ENCODE data around the gene ZDHHC17.
"Not testable (repeated sequence)": the region's sequence is repeated elsewhere in the genome, so short reads cannot be mapped to it uniquely, and the experiment has no call there.

The ZDHHC17 gene

DNA sequence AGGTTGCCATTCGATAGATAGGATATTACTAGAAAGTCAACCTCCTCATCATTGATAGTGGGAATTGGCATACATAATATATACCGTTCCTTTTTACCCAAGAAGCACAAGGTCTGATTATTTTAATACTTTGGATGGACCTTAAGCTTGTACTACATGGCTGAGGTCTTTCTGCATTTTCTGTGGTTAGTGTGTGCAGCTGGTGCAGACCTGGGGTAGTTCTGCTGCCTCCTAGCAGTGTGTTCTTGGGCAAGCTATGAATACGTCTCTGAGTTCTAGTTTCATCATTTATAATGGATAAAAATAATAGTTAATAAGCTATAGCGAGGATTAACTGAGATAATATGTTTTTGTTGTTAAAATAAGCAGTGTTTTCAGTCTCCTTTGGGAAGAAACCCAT, 2.2 kb downstream of the ZDHHC17 start:
- no peak for DNase-seq (ENCODE audit: low read depth)

DNA sequence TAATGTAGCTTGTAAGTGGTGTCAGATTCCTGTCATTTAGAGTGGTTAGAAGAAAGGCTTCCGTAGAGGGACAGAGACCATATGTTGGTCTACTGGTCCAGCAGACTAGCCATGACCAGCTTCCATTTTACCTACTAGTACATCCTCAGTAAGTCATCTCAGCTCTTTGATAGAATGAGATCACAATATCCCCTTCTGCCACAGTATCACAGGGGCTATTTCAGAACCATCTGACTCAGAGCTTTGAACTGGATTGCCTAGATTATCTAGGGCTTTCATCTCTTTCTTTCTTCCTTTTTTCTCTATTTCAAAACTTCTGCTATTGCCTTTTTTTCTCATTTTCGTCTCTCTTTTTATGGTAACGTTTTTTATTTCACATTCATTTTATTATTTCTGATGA, 4.7 kb downstream of the ZDHHC17 start:
- no peak for DNase-seq (ENCODE audit: low read depth)

- no peak for DNase-seq (ENCODE audit: low read depth)
Observed at GRCh38 chr12:76777765-76778216, 13.9 kb downstream of the ZDHHC17 start.

DNA sequence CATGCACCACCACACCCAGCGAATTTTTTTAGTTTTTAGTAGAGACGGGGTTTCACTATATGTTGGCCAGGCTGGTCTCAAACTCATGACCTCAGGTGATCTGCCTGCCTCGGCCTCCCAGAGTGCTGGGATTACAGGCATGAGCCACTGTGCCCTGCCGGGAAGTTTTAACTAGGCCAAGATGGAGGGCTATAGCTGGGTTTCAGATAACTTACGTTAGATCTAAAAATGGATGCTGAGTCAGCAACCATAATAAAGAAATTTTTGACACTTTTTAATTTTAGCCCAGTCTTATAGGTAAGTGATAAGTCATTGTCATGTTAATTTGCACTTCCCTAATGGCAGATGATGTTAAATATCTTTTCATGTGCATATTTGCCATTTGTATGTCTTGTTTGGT, 14.4 kb downstream of the ZDHHC17 start:
- DNase-seq (ENCODE audit: low read depth), result no peak

DNA sequence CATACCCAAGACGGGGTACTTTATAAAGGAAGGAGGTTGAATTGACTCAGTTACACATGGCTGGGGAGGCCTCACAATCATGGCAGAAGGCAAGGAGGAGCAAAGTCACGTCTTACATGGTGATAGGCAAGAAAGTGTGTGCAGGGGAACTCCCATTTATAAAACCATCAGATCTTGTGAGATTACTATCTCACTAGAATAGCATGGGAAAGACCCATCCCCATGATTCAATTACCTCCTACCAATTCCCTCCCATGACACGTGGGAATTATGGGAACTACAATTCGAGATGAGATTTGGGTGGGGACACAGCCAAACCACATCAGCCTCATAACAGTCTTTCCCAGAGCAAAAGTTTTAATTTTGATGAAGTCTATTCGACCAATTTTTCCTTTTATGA, 15.4 kb downstream of the ZDHHC17 start:
- DNase-seq (ENCODE audit: low read depth), result not testable (repeated sequence)

- DNase-seq (ENCODE audit: low read depth), result no peak
Observed at GRCh38 chr12:76781321-76781720, 17.4 kb downstream of the ZDHHC17 start.

- DNase-seq (ENCODE audit: low read depth), result no peak
Observed at GRCh38 chr12:76782526-76782925, 18.6 kb downstream of the ZDHHC17 start.

GRCh38 chr12:76784600-76785051, 20.7 kb downstream of the ZDHHC17 start:
- DNase-seq (ENCODE audit: low read depth), result no peak

DNA sequence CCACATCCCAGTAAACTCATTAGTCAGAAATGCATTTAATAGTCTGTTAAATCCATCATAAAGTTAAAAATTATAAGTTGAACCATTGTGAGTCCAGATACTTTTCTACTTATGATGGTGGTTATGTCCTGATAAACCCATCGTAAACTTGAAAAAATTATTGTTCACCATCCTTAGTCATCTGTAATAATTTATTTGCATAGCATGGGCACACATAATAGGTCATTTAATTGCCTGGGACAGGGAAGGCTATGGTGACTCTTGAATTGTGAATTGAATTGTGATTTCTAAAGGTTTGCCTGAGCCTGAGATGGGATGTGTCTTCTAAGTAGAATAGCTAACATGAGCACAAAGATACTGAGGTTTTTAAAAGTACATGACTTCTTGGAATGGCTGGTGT, 21.5 kb downstream of the ZDHHC17 start:
- no peak for DNase-seq (ENCODE audit: low read depth)

DNA sequence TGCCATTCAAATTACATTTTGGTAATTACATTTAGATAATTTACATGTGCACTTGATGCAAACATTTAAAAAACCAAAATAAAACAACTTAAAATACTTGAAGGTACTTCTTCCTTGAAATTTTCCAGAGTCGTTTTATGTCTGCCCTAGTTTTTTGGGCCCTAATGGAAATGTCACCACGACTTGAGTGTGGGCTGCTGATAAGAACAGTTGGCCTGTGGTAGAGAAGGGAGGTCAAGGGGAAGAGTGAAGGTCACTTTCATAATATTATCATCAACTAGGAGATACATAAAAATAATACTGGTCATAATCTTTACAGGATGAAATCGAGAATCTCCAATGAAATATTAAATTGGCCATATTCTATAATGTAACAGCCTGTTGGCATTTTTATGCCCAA, 23.1 kb downstream of the ZDHHC17 start:
- DNase-seq (ENCODE audit: low read depth), result no peak

DNA sequence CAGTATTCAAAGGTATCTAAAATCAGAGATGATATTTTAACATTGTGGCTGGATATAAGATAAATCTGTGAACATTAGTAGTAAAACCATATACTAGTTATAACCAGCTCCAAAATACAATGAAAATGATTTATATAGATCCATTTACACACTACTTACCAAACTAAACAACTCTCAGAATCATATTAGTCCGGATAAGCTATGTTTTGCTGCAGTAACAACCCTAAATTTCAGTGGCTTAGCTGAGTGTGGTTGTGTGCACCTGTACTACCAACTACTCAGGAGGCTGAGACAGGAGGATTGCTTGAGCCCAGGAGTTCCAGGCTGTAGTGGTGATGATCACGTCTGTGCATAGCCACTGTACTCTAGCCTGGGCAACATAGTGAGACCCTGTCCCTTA, 23.8 kb downstream of the ZDHHC17 start:
- DNase-seq (ENCODE audit: low read depth), result no peak

- DNase-seq (ENCODE audit: low read depth), result no peak
Observed at GRCh38 chr12:76789335-76790050, 25.6 kb downstream of the ZDHHC17 start.

DNA sequence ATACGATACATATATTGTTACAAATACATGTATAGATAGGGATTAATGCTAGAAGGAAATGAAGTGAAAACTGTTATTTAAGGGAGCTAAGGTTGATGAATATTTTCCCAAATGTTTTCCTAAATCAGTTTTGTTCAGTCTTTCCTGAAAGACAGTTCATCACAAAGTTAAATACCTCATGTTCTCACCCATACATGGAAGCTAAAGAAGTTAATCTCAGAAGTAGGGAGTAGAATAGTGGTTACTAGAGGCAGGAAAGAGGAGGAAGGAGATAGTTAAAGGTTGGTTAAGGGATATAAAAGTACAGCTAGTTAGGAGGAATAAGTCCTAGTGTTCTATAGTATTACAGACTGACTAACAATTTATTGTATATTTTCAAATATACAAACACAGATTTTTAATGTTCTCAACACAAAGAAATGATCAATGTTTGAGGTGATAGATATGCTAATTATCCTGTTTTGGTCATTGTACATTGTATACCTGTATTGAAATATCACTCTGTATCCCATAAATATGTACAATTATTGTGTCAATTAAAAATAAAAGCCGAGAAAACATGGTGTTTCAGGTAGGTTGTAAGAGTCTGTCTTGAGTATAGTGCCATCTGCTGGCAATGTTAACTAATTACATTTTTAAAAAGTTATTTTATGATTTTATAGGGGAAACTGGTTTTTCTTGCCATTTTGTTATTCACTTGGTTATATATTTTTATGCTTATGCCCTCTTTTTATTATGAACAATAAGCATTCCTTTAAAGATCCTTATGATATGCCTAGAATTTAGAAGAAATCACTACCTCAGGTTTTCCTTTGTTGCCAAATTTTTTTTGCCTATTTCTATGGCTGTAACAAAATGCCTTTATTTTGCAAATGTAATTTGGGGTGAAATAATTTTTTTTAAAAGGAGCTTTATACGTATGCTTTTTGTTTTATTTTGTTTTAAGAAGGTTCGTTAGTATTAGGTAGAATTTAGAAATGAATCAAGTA, 26.9 kb downstream of the ZDHHC17 start:
- DNase-seq (ENCODE audit: low read depth), result no peak

DNA sequence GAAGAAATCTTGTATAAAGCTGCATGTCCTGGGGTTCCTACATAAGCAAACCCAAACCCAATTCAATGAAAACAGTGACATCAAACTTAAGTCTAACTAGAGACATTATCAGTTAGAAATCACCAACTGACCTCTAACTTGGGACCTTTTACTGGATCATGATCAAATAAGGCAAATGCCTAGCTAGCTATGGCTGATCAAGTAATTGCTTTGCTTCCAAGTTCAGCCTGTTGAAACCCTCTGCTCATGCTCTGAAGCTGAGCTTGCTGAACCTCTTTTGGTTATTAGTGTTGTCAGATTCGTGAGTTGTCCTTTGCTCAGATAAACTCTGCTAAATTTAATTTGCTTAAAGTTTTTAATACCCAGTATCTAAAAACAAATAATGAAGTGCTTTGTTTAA, 28.9 kb downstream of the ZDHHC17 start:
- no peak for DNase-seq (ENCODE audit: low read depth)

DNA sequence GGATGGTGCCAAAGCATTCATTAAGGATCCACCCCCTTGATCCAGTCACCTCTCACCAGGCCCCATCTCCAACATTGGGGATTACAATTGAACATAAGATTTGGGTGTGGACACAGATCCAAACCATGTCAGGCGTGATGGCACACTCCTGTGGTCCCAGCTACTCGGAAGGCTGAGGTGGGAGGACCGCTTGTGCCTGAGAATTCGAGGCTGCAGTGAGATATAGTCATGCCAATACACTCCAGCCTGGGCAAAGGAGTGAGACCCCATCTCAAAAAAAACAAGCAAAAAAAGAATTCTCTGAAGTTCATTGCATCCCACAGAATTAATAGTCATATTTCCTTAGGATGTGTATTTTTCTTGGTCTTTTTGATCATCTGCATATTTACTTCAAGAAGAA, 34.9 kb downstream of the ZDHHC17 start:
- no peak for DNase-seq (ENCODE audit: low read depth)

DNA sequence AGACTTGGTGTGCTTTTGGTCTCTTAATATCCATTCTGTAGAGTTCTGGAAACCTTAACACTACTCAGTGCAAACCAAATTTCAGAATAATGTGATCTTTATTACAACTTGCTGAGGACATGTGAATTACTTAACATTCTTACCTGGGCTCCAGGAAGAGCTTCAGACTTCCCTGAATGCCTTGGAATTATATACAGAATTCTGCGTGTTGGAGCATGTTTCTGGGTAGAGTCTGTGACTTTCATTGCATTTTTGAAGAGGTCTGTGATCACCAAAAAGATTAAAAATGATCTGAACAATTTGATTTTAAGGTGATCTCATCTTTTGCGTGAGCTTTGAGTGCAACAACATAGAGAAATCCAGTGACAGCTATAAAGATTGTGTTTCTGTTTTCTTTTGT, 35.4 kb downstream of the ZDHHC17 start:
- DNase-seq (ENCODE audit: low read depth), result no peak

DNA sequence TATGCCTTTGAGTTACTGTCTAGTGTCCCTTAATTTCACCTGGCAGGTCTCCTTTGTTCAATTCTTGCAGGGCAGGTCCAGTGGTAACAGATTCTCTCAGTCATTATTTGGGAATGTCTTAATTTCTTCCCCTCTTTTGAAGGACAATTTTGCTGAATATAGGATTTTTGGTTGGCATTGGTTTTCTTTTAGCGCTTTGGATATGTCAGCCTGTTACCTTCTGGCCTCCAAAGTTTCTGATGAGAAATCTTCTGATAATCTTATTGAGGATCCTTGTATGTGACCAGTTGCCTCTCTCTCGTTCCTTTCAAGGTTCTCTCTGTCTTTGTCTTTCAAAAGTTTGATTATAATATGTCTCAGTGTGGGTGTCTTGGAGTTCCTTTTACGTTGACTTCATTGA, 38.1 kb downstream of the ZDHHC17 start:
- DNase-seq (ENCODE audit: low read depth), result no peak

DNA sequence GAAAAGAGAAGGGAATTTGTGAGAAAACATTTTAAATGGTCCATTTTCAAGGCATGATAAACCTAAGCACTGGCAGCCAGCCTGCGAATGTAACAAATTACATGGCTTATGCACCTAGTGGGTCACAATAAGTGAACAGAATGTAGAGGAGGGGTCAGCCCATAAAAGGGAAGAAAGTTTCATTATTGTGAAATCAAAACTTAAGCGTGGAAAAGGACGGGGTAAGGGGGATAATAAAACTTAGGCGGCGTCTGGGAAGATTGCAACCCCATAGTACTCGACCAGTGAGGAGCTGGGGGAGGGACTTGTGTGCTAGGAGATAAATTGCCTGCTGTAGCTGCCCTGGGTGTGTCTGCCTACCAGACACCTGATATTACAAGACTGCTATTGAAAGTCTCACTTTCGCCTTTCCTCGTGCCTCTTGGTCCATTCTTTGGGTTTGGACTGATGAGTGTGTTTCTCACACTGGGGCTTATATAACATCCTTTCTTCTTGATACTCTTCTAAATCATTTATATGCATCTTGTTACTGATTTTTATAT, 40.6 kb downstream of the ZDHHC17 start:
- no peak for DNase-seq (ENCODE audit: low read depth)

DNA sequence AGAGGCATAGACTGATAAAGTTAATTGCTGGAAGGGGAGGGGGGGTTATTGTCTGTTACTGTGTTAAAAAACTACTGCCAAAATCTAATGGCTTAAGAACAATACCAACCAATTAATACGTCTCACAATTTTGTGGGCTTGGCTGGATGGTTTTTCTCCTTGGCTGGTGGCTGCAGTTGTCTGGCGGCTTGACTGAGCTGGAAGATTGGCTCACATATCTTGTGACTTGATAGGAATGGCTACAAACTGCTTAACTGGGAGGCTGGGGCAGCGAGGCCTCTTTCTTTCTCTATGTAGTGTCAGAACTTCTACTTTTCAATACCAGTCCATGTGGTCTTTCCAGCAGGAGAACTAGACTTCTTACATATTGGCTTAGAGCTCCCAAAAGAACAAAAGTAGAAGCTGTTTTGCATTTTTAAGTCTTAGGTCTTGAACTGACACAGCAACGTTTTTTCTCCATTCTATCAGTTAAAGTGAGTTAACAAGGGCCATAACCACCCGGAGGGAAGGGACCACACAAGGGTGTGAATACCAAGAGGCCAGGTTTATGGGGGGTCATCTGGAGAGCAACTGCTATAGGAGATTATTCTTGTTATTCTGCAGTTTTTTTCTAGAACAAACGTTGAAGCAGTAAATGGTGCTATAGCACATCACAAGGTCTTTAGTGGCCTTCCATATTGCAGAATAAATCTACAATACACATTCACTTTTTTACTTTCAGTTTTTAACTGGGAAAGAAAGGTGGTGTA, 46.9 kb downstream of the ZDHHC17 start:
- DNase-seq (ENCODE audit: low read depth), result no peak

DNA sequence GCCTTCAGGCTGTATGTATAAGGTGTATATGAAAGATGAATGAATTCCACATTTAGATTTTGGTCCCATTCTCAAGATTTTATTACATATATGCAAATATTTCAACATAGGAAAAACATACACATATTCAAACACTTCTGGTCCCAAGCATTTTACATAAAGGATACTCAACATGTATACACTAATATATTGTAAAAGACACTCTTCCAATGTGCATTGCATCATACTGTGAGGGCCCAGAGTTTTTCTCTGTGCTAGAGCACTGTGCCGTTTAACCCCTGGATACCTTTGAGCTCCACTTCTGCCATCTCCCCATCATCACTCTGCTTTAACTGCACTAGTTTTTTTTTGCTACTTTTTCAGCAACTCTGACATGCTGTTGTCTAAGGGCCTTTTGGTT, 48.1 kb downstream of the ZDHHC17 start:
- no peak for DNase-seq (ENCODE audit: low read depth)

DNA sequence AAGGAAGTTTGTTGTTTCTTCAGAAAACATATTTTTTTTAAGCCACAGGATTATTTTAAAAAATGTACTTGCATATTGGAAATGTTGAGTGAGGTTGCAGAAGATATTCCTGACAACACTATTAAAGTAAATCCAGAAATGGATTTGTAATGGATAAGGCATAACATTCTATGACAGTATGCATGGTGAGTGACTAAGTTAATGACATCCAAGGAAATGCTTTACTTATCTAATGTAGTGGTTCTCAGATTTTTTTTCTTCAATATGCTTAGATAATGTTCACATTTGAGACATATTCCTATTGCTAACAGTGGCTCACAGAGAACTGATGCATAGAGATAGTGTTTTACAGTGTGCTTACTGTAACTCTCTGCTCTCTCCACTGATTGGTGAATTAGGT, 49.4 kb downstream of the ZDHHC17 start:
- DNase-seq (ENCODE audit: low read depth), result no peak

DNA sequence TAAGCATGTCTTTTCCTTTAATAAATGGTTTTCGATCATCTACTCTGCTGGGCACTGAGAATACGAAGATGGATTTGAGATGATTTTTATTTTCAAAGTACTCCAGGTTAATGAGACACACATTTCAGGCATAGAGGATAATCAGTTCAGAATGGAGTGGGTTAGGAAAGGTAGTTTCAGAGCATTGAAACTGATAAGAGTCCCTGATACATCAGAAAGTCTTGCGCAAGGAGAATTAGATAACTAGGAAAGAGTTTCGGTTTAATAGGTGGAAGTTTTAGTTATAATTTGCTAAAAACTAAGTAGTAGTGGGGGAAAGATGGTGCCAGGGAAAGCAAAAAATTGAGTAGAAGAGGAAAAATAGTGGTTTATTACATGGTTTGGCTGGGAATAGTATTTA, 50.1 kb downstream of the ZDHHC17 start:
- no peak for DNase-seq (ENCODE audit: low read depth)

Data from stimulated activated CD8-positive, alpha-beta memory T cell treated with anti-CD3 and anti-CD28 coated beads, Interleukin-12 subunit alpha, Interleukin-12 subunit beta, amount 100 ng/mL, for 1 hour (primary cell).